IPS-18a (cell line): Measurements from ENCODE around the gene TBC1D14.

Source experiments
- H3K27ac ChIP-seq: one replicate; pipeline ENCODE4 v1.5.1; 2013; ENCODE audit warnings: low read length
- H3K27me3 ChIP-seq: one replicate; pipeline ENCODE4 v1.6.1; 2013; ENCODE audit warnings: mild to moderate bottlenecking, low read length; ENCODE audit not compliant: control insufficient read depth, insufficient read depth
- H3K36me3 ChIP-seq: one replicate; pipeline ENCODE4 v1.6.1; 2013; ENCODE audit warnings: low read depth, low read length; ENCODE audit not compliant: control insufficient read depth
- H3K4me1 ChIP-seq: one replicate; pipeline ENCODE4 v1.6.1; 2013; ENCODE audit warnings: low read depth, low read length; ENCODE audit not compliant: control insufficient read depth
- H3K4me3 ChIP-seq: one replicate; pipeline ENCODE4 v1.5.1; 2013; ENCODE audit warnings: low read length
- H3K9ac ChIP-seq: one replicate; pipeline ENCODE4 v1.6.1; 2013; ENCODE audit warnings: mild to moderate bottlenecking, low read length, moderate library complexity
- H3K9me3 ChIP-seq: one replicate; pipeline ENCODE4 v1.6.1; 2013; ENCODE audit warnings: low read depth, low read length; ENCODE audit not compliant: control insufficient read depth

TBC1D14 gene

DNA sequence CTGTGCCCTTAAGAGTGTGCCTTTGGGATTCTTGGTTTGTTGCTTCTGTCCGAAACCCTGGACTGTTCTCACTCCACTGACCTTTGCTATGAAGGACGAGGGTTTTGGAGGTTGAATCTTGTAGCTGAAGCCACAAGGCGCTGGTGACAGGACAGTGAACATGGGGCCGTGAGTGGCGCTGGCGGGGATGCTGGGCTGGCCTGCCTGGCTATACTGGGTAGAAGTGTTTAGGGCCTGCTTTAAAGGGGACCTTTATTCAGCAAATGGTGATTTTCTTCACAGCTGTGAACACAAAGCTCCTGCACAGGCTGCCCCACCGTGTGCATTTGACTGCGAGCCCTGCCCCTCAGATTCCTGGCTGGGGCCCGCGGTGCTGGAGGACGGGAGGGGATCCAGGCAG, 106.5 kb downstream of the TBC1D14 start:
- no peak overlapping the region for H3K4me3 ChIP-seq
- no peak overlapping the region for H3K9ac ChIP-seq
- no peaks in the 10 kb centered on the region for H3K4me1 ChIP-seq
- peaks cover 57% of the 10 kb centered on the region for H3K36me3 ChIP-seq
- no peaks in the 10 kb centered on the region for H3K27me3 ChIP-seq
- H3K27ac ChIP-seq: no peak overlapping the region
- no peaks in the 10 kb centered on the region for H3K9me3 ChIP-seq

DNA sequence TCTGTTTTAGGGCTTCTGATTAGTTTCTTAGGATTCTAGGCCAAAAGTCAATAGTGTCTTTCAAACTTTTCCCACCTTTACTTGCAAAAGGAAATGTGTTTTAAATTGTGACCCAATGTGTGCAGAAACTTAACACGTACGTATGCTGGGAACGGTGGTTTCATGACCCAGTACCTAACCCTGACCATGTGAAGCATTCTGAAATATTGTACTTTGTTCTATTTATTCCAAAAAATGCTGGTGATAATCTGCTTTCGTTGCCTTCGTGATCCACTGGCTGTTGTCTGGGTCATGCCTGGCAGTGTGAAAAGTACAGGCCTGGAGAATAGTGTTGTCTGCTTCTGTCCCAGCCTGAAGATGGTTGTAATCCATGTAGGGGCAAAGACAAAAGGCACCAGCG, 106.9 kb downstream of the TBC1D14 start:
- Histone ChIP-seq H3K36me3 (peaks cover 57% of the 10 kb centered on the region), H3K4me3 (no peak overlapping the region), H3K27me3 (no peaks in the 10 kb centered on the region), H3K27ac (no peak overlapping the region), H3K4me1 (no peaks in the 10 kb centered on the region), H3K9me3 (no peaks in the 10 kb centered on the region), H3K9ac (no peak overlapping the region)

DNA sequence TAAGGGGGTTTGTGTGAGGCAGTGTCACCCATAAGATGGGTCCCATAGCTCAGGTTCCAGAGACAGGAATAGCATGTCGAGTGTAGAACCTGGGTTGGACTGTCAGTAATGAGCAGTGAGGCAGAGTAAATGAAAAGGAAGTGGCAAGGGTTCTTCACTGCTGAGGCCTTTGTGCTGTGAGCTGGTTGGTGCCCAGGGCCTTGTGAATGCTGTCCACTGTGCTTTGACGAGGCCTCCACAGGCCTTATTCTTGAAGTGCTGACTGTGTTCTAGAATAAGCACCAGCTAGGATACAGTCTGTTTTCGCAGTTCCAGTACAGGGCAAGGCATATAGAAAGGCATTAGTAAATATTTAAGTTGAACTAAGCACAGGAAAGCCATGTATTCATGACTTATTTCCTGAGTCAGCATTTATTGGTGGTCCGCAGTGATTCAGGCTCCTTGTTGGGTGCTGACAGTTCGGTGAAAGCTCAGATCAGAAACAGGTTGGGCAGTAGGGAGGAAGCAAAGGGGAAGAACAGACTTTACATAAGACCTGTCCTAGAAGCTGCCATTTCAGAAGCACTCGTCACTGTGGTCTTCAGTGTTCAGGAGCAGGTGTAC, 107.9 kb downstream of the TBC1D14 start:
- Histone ChIP-seq H3K36me3 (peaks cover 53% of the 10 kb centered on the region), H3K4me1 (no peaks in the 10 kb centered on the region), H3K27me3 (no peaks in the 10 kb centered on the region), H3K4me3 (no peak overlapping the region), H3K9me3 (no peaks in the 10 kb centered on the region), H3K27ac (no peak overlapping the region), H3K9ac (no peak overlapping the region)

DNA sequence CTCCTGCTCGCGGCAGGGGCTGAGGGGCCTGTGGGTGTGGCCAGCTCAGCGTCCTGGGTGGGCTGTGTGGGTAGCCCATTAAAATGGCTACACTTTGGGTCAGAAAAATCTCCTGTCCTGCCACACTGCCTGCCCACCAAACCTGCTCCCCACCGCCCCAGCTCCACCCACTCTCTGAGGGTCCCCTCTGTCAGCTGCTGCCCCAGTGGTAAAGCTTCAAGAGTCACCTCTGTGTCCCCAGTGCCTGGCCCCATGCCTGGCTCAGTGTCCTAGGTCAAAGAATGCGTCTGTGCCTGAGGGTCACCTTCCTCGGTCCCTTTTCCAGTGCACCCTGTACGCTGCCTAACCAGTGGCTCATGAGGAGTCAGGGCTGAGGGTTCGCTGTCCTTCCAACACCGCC, 108.7 kb downstream of the TBC1D14 start:
- no peak overlapping the region for H3K4me3 ChIP-seq
- peaks cover 47% of the 10 kb centered on the region for H3K36me3 ChIP-seq
- H3K9ac ChIP-seq: no peak overlapping the region
- no peaks in the 10 kb centered on the region for H3K4me1 ChIP-seq
- no peaks in the 10 kb centered on the region for H3K9me3 ChIP-seq
- no peaks in the 10 kb centered on the region for H3K27me3 ChIP-seq
- H3K27ac ChIP-seq: no peak overlapping the region

- Histone ChIP-seq H3K9me3 (no peaks in the 10 kb centered on the region), H3K4me1 (no peaks in the 10 kb centered on the region), H3K9ac (no peak overlapping the region), H3K27ac (no peak overlapping the region), H3K27me3 (no peaks in the 10 kb centered on the region), H3K36me3 (peaks cover 40% of the 10 kb centered on the region), H3K4me3 (no peak overlapping the region)
These were observed 109.7 kb downstream of the TBC1D14 start for GRCh38 chr4:7019367-7019766.

- Histone ChIP-seq H3K9me3 (no peaks in the 10 kb centered on the region), H3K36me3 (peaks cover 41% of the 10 kb centered on the region), H3K4me1 (no peaks in the 10 kb centered on the region), H3K27ac (no peak overlapping the region), H3K9ac (no peak overlapping the region), H3K4me3 (no peak overlapping the region), H3K27me3 (no peaks in the 10 kb centered on the region)
These were observed 110.7 kb downstream of the TBC1D14 start for GRCh38 chr4:7020290-7020689.

DNA sequence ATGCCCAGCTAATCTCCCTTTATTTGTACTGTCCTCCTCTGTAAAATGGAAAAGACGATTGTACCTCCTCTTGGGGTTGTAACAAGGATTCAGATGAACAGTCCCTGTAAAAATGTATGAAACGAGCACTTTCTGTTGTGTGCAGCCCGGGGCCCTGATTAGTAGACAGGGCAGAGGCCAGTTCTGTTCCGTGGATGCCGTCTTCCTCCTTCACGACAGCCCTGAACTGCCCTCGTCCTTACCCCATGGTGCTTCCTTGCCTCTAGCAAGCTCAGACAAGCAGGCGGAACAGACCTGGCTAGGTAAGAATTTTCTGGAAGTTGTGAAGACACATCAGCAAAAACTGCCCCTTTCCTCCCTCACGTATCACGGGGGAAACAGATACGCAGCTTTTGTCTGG, 111.2 kb downstream of the TBC1D14 start:
- Histone ChIP-seq H3K36me3 (peaks cover 35% of the 10 kb centered on the region), H3K4me3 (no peak overlapping the region), H3K9ac (no peak overlapping the region), H3K27me3 (no peaks in the 10 kb centered on the region), H3K9me3 (no peaks in the 10 kb centered on the region), H3K27ac (no peak overlapping the region), H3K4me1 (no peaks in the 10 kb centered on the region)

- Histone ChIP-seq H3K27ac (no peak overlapping the region), H3K9ac (no peak overlapping the region), H3K27me3 (no peaks in the 10 kb centered on the region), H3K4me1 (no peaks in the 10 kb centered on the region), H3K4me3 (no peak overlapping the region), H3K9me3 (no peaks in the 10 kb centered on the region), H3K36me3 (peaks cover 33% of the 10 kb centered on the region)
These were observed 111.7 kb downstream of the TBC1D14 start for GRCh38 chr4:7021355-7021754.

DNA sequence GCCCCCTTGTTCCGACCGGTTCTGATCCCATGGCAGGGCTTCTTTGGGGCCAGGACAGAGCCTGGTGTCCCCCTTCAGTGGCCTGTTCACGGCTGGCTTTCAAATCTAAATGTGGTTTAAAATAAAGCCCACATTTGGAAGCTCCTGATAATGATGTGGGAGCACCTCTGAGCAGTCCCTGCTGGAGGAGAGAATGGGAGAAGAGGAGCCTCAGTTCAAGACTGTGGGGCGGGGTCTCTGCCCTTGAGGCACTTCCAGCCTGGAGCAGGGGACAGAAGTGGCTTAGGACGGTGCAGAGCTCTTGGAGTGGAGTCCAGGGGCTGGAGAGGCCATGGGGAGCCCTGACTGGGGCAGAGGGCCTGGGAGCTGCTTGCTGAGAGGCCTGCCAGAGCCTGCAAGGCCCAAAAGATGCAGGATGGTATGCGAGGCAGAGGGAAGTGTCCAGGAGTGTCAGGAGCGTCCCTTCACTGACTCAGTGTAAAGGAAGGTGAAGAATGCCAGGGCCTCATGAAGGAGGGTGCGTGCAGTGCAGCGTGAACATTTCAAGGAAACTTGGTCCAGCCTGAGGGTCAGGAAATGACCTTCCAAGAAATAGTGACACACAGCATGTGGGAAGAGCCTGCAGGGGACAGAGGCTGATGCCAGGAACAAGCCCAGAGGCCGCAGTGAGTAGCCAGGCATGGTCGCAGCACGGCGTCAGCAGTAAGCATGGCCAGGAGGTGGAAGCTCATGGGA, 112.5 kb downstream of the TBC1D14 start:
- H3K36me3 ChIP-seq: peaks cover 28% of the 10 kb centered on the region
- H3K4me1 ChIP-seq: no peaks in the 10 kb centered on the region
- H3K9me3 ChIP-seq: no peaks in the 10 kb centered on the region
- no peaks in the 10 kb centered on the region for H3K27me3 ChIP-seq
- H3K27ac ChIP-seq: no peak overlapping the region
- H3K4me3 ChIP-seq: no peak overlapping the region
- H3K9ac ChIP-seq: no peak overlapping the region

DNA sequence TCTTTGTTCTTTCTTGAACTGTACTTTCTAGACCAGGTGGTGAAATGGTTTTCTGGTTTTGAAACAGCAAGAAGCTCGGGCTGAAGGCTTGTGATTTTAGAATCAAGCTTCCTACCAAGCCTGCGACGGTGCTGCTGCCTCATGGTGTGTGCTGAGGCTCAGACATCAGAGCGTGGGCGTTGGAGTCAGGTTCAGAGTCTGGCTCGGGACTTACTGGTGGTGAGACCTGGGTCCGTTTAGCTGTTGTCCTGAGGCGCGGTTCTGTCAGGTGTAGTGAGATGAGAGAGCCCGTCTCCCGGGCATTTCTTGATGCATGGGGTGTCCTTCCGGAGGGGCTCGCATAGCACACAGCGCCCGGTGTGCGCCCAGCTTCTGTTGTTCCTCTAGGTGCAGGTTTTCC, 113.9 kb downstream of the TBC1D14 start:
- Histone ChIP-seq H3K36me3 (peaks cover 30% of the 10 kb centered on the region), H3K9ac (no peak overlapping the region)

DNA sequence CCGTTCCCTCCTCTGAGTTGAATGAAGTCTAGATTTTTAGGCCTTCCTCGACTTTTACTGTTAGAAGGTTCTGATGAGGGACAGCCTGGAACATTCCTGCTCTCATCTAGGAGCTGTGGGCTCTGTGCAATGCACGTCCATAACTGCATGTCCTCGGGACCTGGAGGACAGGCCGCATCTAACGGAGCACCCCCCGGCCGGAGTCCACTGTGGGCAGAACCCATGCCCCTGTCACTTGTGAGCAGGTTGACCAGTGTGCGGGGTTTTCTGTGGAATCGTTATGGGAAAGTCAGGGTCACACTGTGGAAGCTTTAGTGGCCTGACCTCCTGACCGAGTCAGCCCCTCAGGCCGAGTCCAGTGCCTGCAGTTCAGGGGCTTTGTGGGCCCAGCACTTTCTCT, 114.3 kb downstream of the TBC1D14 start:
- peaks cover 30% of the 10 kb centered on the region for H3K36me3 ChIP-seq
- H3K27me3 ChIP-seq: no peaks in the 10 kb centered on the region
- no peaks in the 10 kb centered on the region for H3K9me3 ChIP-seq
- H3K9ac ChIP-seq: no peak overlapping the region
- H3K4me1 ChIP-seq: no peaks in the 10 kb centered on the region
- H3K4me3 ChIP-seq: no peak overlapping the region
- no peak overlapping the region for H3K27ac ChIP-seq

More for the DNA sequence above, 113.9 kb downstream of the TBC1D14 start:
- Histone ChIP-seq H3K27ac (no peak overlapping the region), H3K9me3 (no peaks in the 10 kb centered on the region), H3K4me3 (no peak overlapping the region), H3K27me3 (no peaks in the 10 kb centered on the region), H3K4me1 (no peaks in the 10 kb centered on the region)

GRCh38 chr4:7024336-7024890, 114.8 kb downstream of the TBC1D14 start:
- H3K27ac ChIP-seq: no peak overlapping the region
- no peaks in the 10 kb centered on the region for H3K27me3 ChIP-seq
- no peaks in the 10 kb centered on the region for H3K9me3 ChIP-seq
- H3K9ac ChIP-seq: no peak overlapping the region
- no peaks in the 10 kb centered on the region for H3K4me1 ChIP-seq
- no peak overlapping the region for H3K4me3 ChIP-seq
- peaks cover 30% of the 10 kb centered on the region for H3K36me3 ChIP-seq
